K562 (cell line): ENCODE data around the gene TRMT112. TPM values are rescaled to one million over a fixed set of nuclear protein-coding genes. Genes with fewer than 3 reads are reported as not detected.
A peak's percentile ranks its signal among the peaks of the same experiment; 100 is the strongest.

Experiments
- BCOR ChIP-seq: fragments of 450-650 bp; IDR thresholded peaks from 2 replicates; pipeline ENCODE4 v1.6.1; 2016
- CBX5 ChIP-seq: IDR thresholded peaks from 2 replicates; pipeline ENCODE4 v1.6.1; 2014; ENCODE audit warnings: low read depth, borderline replicate concordance
- ERF ChIP-seq: fragments of 450-650 bp; formaldehyde crosslinking; IDR thresholded peaks from 2 replicates; pipeline ENCODE4 v1.4.0; 2020; ENCODE audit warnings: mild to moderate bottlenecking, mixed read lengths
- FOXK1 ChIP-seq: sonication (generic); formaldehyde crosslinking; IDR thresholded peaks from 2 replicates; pipeline ENCODE4 v1.8.0; 2022; ENCODE audit warnings: missing genetic modification reagents, mild to moderate bottlenecking, borderline replicate concordance
- IFI16 ChIP-seq: fragments of 250-450 bp; sonication (Bioruptor Pico); IDR thresholded peaks from 2 replicates; pipeline ENCODE4 v2.1.2; 2022; ENCODE audit warnings: mild to moderate bottlenecking, inconsistent platforms
- NR4A1 ChIP-seq, 2 experiments: fragments of 250-450 bp in 1 of 2; fragments of 450-650 bp in 1 of 2; sonication (Bioruptor Pico) in 1 of 2; IDR thresholded peaks; 2 replicates each; pipeline versions ENCODE4 v1.4.0 to v1.6.1; 2016 to 2020; ENCODE audit warnings: mild to moderate bottlenecking in 2 of 2, missing compliant biosample characterization in 1 of 2, missing genetic modification characterization in 1 of 2, moderate library complexity in 1 of 2
- PTBP1 ChIP-seq: fragments of 200-400 bp; formaldehyde crosslinking; IDR thresholded peaks from 2 replicates; pipeline ENCODE4 v1.6.1; 2017; ENCODE audit warnings: low read depth, low read length
- SNIP1 ChIP-seq: fragments of 450-650 bp; IDR thresholded peaks from 2 replicates; pipeline ENCODE4 v1.7.1; 2017; ENCODE audit warnings: low read depth, mild to moderate bottlenecking
- SRF ChIP-seq, 2 experiments: fragments of 250-450, 450-650 bp in 1 of 2; sonication (Bioruptor Pico) in 1 of 2; sonication (generic) in 1 of 2; formaldehyde crosslinking; IDR thresholded peaks; 2 replicates each; pipeline versions ENCODE4 v1.5.0 to v1.5.1; 2020 to 2022; ENCODE audit warnings: mild to moderate bottlenecking in 1 of 2, missing genetic modification reagents in 1 of 2
- ZNF431 ChIP-seq: sonication (generic); formaldehyde crosslinking; IDR thresholded peaks from 2 replicates; pipeline ENCODE4 v1.8.0; 2022; ENCODE audit warnings: mild to moderate bottlenecking, missing genetic modification reagents
- ZNF583 ChIP-seq: fragments of 250-450 bp; sonication (Bioruptor Pico); IDR thresholded peaks from 2 replicates; pipeline ENCODE4 v1.4.0; 2020
- polyA plus RNA-seq, 8 experiments: library from polyadenylated mRNA; depleted of rRNA in 4 of 8; stranded (reverse) in 5 of 8; unstranded in 3 of 8; fragments of >200 nt; fragmentation: Nextera tagmentation in 2 of 8; fragmentation: Illumina TruSeq in 1 of 8; extraction: Ambion mirVana in 2 of 8; extraction: Trizol in 1 of 8; gene quantifications; 2 replicates each; pipeline versions ENCODE4 v1.2.1 to v1.2.3, GENCODE V29; 2011 to 2014; ENCODE audit warnings: inconsistent platforms in 1 of 8, missing spikeins in 1 of 8
- total RNA-seq, 7 experiments: library from RNA; depleted of rRNA in 6 of 7; stranded (reverse); fragments of >200 nt in 6 of 7; fragmentation: Illumina TruSeq in 2 of 7; extraction: Trizol in 2 of 7; gene quantifications; 2 replicates each; pipeline versions ENCODE4 v1.2.1 to v1.2.3, GENCODE V29; 2011 to 2021; ENCODE audit warnings: low replicate concordance in 1 of 7
- TF ChIP-seq, protein P1 (sequence below): fragments of 150-350 bp; IDR thresholded peaks from 2 replicates; pipeline ENCODE4 v1.6.1; 2014; ENCODE audit warnings: low read depth, mild to moderate bottlenecking, low read length, borderline replicate concordance
- TF ChIP-seq, protein P2 (sequence below): fragments of 250-450 bp; sonication (Bioruptor Pico); IDR thresholded peaks from 2 replicates; pipeline ENCODE4 v1.4.0; 2020; ENCODE audit warnings: borderline replicate concordance
- TF ChIP-seq, protein P3 (sequence below): sonication (generic); formaldehyde crosslinking; IDR thresholded peaks from 2 replicates; pipeline ENCODE4 v1.8.1; 2023; ENCODE audit warnings: mild to moderate bottlenecking, missing genetic modification reagents, moderate library complexity

TRMT112 gene
- total and polyA plus RNA-seq, 9 of the 15 experiments (the other 6 are each of a cell fraction or from before 2014, with no cell fraction given): 162 to 444 (median 300) TPM

DNA sequence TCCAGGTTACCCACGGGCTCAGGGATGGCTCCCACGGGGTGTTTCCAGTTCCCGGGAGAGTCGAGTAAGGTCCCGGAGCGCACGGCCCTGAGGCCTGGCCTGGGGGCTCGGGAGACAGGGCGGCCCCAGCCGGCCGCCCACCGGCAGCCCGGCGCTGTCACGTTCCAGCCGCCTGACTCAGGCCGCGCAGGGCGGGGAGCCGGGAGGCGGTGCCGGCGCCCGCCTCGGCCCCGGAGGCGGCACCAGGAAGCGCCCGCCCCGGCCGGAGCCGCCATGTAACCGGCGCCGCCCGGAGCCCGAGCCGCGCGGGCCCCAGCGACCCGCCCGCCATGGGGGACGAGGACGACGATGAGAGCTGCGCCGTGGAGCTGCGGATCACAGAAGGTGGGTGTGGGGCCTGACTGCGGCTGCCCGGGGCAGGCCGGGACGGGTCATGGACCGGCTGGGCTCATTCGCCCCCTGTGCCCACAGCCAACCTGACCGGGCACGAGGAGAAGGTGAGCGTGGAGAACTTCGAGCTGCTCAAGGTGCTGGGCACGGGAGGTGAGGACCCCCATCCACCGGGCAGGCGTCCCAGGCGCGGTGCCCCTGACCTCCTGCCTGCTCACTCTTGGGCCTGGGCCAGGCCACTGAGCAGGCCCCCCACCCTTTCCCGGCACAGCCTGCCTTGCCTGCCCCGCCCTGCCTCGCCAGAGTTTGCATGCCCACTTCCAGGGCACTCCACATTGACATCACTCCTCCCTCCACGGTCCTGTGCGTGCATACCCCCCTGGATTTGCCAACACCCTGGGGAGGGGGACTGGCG lies 41.8 kb upstream of the TRMT112 start, which contains the start of gene RPS6KA4 (continued):
- TF ChIP-seq, protein P1, sequence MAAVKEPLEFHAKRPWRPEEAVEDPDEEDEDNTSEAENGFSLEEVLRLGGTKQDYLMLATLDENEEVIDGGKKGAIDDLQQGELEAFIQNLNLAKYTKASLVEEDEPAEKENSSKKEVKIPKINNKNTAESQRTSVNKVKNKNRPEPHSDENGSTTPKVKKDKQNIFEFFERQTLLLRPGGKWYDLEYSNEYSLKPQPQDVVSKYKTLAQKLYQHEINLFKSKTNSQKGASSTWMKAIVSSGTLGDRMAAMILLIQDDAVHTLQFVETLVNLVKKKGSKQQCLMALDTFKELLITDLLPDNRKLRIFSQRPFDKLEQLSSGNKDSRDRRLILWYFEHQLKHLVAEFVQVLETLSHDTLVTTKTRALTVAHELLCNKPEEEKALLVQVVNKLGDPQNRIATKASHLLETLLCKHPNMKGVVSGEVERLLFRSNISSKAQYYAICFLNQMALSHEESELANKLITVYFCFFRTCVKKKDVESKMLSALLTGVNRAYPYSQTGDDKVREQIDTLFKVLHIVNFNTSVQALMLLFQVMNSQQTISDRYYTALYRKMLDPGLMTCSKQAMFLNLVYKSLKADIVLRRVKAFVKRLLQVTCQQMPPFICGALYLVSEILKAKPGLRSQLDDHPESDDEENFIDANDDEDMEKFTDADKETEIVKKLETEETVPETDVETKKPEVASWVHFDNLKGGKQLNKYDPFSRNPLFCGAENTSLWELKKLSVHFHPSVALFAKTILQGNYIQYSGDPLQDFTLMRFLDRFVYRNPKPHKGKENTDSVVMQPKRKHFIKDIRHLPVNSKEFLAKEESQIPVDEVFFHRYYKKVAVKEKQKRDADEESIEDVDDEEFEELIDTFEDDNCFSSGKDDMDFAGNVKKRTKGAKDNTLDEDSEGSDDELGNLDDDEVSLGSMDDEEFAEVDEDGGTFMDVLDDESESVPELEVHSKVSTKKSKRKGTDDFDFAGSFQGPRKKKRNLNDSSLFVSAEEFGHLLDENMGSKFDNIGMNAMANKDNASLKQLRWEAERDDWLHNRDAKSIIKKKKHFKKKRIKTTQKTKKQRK: no peak
- TF ChIP-seq, protein P2, sequence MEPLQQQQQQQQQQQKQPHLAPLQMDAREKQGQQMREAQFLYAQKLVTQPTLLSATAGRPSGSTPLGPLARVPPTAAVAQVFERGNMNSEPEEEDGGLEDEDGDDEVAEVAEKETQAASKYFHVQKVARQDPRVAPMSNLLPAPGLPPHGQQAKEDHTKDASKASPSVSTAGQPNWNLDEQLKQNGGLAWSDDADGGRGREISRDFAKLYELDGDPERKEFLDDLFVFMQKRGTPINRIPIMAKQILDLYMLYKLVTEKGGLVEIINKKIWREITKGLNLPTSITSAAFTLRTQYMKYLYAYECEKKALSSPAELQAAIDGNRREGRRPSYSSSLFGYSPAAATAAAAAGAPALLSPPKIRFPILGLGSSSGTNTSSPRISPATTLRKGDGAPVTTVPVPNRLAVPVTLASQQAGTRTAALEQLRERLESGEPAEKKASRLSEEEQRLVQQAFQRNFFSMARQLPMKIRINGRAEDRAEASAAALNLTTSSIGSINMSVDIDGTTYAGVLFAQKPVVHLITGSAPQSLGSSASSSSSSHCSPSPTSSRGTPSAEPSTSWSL (CRISPR knock-in tag): no peak
- TF ChIP-seq IFI16 (CRISPR knock-in tag) (no peak), BCOR (no peak), CBX5 (no peak), ZNF583 (CRISPR knock-in tag) (0 out of 2 replicates have a peak, but pooled peaks have one; percentile 35), SRF (CRISPR knock-in tag; IDR thresholded peaks at IDR 0.05) (no peak), PTBP1 (no peak), ZNF431 (peak; percentile 41; the same call in 1 of the 2 replicates), NR4A1 (CRISPR knock-in tag; IDR thresholded peaks at IDR 0.05) (0 out of 2 replicates have a peak, but pooled peaks have one; percentile 61), NR4A1 (tag; IDR thresholded peaks at IDR 0.05) (no peak), FOXK1 (peak; percentile 51; the same call in 1 of the 2 replicates), ERF (CRISPR knock-in tag) (peak; percentile 17; the same call in 1 of the 2 replicates), SNIP1 (no peak)
- TF ChIP-seq, protein P3, sequence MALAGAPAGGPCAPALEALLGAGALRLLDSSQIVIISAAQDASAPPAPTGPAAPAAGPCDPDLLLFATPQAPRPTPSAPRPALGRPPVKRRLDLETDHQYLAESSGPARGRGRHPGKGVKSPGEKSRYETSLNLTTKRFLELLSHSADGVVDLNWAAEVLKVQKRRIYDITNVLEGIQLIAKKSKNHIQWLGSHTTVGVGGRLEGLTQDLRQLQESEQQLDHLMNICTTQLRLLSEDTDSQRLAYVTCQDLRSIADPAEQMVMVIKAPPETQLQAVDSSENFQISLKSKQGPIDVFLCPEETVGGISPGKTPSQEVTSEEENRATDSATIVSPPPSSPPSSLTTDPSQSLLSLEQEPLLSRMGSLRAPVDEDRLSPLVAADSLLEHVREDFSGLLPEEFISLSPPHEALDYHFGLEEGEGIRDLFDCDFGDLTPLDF (CRISPR knock-in tag): no peak
